GM19467 (cell line): Measurements from ENCODE around the gene ITPR3.
"Not testable (repeated sequence)": the region's sequence is repeated elsewhere in the genome, so short reads cannot be mapped to it uniquely, and the experiment has no call there.

Source experiments
- ATAC-seq: cut with Tn5 transposase; IDR thresholded peaks from one replicate; pipeline ENCODE4 v1.9.1; 2021; ENCODE audit warnings: mild to moderate bottlenecking, moderate library complexity; ENCODE audit not compliant: unreplicated experiment

ITPR3 gene

DNA sequence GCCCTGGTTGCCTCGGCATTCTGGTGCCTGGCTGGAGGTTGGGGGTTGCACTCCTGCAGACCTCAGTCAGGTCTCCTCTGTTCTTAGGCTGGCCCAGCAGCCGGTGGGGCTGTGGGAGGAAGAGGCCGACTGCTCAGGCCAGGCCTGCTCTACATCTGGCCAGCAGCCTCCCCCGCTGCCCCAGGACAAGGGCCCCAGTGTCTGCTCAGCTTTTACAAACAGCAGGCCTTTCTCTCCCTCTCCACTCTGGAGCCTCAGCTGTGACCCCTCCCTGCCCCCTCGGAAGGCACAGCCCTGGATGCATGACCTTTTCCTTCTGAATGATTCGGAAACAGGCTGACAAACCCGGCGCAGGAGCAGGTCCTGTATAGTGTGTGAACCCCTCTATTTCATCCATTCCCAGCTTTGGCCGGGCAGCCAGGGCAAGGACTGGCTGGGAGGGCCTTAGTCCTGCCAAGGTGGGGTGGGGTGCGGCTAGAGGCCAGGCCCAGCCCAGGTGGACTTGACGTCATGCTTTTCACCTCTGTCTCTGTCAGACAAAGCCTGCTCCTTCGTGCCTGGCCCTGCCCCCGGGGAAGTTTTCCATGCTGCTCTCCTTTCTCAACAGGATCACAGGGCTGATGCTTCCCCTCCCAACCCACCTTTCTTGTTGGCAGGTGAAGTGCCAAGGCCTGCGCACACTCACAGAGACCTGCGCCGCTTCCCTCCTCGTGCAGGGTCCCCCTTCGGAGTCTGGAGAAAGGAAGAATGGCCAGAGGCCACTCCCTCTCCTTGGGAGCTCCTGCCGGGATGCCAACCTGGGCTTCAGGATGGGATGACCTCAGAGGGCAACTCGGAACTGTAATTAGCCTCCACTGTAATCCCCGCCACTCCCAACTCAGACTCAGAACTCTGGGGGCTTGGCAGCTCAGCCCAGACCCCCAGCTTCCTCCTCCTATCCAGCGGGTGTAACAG is 10.1 kb upstream of the ITPR3 start:
- no peak for ATAC-seq

DNA sequence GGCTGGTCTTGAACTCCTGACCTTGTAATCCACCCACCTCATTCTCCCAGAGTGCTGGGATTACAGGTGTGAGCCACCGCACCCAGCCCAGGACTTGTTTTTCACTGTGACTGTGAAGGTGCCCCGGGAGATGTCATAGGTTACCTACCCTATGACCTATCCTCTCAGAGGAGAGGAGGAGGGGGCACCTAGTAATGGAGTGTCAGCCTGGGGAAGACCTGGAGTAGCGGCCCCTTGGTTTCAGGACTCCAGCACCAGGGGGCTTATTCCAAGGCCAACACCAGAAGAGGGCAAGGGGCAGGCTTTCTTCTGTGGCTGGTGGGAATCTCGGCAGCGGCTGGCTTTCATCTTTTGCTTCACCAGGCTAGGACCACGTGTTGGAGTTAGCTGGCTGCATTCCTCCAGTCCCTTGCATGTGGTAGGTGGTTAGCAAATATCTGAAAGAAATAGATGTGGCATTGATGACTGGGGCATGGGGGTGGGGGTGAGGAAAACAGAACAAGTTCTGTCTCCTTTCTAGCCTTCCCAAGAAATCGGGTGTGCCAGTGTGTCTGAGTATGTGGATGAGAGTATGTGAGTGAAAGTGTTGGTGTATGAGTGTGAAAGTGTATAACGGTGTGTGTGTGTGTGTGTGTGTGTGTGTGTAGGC is 7.9 kb upstream of the ITPR3 start:
- ATAC-seq, result no peak

GRCh38 chr6:33613795-33614168 is 7.3 kb upstream of the ITPR3 start:
- ATAC-seq, result no peak

DNA sequence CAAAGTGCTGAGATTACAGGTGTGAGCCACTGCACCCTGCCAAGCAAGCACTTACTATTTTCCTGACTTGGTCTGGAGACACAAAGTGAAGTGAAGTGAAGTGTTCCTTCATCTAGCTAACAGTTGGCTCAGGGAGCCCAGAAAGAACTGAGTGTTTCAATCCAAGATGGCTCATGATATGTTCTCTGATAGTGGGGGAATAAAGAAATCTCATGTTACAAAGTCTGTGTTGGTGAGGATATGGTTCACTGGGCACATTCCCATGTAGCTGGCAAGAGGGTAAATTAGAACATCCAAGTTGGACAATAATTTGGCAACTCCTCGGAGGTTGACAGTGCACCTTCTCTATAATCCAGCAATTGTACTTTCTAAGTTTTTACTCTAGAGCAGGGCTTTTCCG is 5.0 kb upstream of the ITPR3 start:
- no peak for ATAC-seq

DNA sequence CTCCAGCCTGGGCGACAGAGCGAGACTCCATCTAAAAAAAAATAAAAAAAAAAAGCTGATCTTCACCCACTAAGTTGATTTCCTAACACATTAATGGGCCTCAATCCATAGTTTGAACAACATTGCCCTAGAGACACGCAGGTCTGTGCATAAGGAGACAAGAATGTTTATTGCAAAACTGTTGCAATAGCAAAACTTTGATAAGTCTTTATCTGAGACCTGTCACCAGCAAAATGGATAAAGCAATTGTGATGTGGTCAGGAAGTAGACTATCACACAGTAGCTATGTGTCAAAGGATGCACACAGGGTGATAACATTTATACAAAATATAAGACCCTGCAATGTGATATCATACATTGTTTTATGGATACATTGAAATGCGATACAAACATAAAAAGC is 4.2 kb upstream of the ITPR3 start:
- no peak for ATAC-seq

GRCh38 chr6:33619166-33619840 is 1.8 kb upstream of the ITPR3 start:
- ATAC-seq, result no peak

DNA sequence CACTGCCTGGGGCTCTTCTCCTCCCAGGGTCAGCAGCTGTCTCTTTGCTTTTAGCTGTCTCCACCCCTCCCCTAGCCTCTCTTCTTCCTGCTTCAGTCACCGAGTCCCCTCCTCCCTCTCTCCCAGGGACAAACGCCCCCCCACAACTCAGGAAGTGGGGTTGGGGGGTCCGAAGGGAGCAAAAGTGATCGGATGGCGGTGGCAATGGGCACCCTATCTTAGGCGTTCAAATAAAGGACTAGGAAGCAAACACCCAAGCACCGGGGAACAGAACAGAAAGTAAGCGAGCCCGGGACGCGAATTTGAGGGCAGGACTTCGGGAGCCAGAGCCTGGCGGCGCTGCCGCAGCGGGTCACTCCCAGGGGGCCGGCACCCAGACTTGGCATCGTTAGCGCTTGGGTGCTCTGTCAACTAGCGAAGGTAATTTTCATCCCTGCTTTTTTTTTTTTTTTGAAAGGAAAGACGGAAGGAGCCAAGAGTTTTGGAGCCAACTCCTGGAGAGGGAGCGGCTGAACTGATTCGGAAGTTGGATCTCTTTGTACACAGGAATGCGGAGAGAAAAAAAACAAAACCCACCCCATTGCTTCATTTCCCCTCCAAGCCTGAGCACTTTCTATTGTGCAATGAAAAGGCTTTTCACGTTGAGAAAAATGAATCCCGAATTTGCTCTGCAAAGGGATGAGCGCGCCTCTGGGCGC is 815 bp upstream of the ITPR3 start:
- ATAC-seq, result no peak

- ATAC-seq, result peak; percentile 23
These were observed 728 bp downstream of the ITPR3 start for GRCh38 chr6:33621711-33622388.

DNA sequence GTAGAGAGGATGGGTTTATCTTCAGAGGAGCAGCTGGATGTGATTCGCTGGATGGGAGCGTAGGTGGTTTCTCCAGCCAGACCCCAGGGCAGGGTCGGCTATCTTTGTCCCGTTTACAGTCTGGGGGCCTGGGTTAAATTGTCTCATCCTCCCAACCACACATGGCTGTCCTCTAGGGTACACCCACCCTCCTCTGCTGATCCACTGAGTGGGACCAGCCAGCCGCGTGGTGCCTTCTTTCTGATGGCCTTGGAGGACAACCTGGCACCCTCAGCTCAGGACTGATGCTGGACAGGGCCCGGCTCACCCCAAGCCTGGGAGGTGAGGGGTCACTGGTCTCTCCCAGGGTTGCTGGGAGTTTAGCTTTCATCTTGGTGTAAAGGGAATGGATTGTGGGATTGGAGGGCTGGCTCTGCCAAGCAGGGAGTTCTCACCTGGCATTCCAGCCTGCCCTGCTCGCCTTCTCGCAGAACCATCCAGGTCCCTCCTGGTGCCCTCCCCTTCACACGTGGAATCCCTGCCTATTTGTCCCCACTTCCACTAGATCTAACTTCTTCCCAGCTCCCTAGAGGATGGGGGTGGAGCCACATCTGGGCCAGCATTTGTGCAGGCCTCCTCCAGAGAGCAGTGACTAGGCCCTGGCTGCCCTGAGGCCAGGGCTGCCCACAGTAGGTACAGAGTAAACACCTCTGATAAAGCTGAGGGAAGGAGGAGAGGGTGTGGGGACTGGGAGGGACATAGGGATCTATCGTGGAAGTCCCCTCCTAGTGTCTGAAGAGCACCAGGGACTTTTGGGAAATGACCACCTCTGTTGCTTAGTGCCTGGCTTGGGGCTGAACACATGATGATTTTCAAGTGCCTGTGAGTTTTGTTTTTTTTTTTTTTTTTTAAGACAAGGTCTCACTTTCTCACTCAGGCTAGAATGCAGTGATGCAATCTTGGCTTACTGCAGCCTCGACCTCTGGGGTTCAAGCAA is 1.6 kb downstream of the ITPR3 start:
- ATAC-seq, result no peak

GRCh38 chr6:33623895-33624381 is 2.8 kb downstream of the ITPR3 start:
- ATAC-seq, result no peak

- no peak for ATAC-seq
These were observed 3.7 kb downstream of the ITPR3 start for GRCh38 chr6:33624856-33625255.

DNA sequence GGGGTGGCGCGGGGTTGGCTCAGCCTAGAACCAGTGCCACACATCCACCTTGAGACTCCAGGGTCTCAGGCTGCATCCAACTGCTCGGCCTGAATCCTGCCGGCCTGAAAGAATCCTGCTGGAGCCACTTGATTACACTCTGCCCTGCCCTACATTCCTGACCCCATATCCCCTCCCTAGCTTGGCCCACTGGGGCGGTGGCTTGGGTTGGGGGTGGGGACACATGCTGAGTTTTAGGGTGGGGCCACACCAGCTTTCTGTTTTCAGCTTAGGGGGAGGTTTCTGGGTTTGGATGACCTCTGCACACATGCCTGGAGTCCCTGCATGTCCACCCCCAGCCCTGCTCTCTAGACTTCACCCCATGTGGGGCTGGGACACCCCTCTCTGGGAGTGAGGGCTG is 6.8 kb downstream of the ITPR3 start:
- no peak for ATAC-seq

DNA sequence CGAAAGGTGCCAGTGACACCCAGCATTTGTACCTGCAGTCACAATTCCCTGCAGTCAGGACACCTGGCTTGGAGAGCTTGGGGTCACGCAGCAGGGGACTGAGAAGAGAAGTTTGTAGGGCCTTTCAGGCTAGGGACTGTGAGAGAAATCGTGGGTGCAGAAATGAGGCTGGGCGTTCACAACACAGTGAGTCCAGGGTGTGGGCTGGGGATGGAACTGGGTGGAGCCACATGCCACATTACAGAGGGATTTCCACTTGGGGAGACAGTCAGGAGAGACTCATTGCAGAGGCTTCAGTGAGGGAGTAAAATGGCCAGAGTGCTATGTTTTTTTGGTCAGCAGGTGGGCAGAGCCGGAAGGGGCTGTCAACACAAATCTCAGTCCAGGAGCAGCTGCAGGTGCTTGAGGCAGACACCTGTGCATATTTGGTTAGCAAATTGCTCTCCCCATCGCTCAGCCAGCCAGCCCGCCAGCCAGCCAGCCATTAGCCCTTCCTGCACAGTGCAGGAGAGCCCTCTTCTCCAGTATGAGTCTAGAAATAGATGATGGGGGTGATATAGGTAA is 7.4 kb downstream of the ITPR3 start:
- no peak for ATAC-seq

- no peak for ATAC-seq
These were observed 8.9 kb downstream of the ITPR3 start for GRCh38 chr6:33630014-33630413.

- not testable (repeated sequence) for ATAC-seq
These were observed 10.4 kb downstream of the ITPR3 start for GRCh38 chr6:33631521-33631920.

DNA sequence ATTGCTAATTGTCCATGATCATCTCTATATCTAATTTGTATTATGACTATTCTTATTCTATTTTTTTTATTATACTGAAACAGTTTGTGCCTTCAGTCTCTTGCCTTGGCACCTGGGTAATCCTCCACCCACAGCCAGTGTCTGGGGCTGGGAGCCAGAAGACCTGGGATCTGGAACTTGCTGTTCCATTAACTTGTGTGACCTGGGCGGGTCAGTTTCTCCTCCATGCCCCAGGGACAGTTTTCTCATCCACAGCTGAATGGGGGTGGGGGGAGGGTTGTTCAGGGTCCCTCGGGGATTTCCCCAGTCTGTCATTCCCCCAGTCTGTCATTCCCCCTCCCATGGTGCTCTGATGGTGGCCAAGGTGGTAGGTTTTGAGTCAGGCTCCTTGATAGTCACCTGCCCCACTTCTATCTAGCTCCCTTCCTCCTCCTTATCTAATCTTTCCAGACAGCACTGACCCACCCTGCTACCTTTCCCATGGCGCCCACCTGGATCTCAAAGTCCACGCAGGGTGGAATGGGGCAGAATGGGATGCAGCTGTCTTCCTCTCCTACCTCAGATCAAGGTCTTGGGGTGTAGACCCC is 10.9 kb downstream of the ITPR3 start:
- no peak for ATAC-seq

- ATAC-seq, result no peak
These were observed 11.5 kb downstream of the ITPR3 start for GRCh38 chr6:33632558-33633039.

- ATAC-seq, result peak; percentile 11
These were observed 12.0 kb downstream of the ITPR3 start for GRCh38 chr6:33633084-33633461.
